ENCODE measurements around the gene DCAF8. TPM values are rescaled to one million over a fixed set of nuclear protein-coding genes. Genes with fewer than 3 reads are reported as not detected.

The DCAF8 gene
- total RNA-seq, 1 donor from 2014 or later, result 109 TPM

- no peak for DNase-seq (ENCODE audit: low spot score)
Observed at GRCh38 chr1:160171354-160171753, 91.0 kb downstream of the DCAF8 start.

- no peak for DNase-seq (ENCODE audit: low spot score)
Observed at GRCh38 chr1:160169553-160170399, 92.6 kb downstream of the DCAF8 start.

GRCh38 chr1:160168609-160169369, 93.6 kb downstream of the DCAF8 start:
- DNase-seq (ENCODE audit: low spot score), result peak; percentile 42

- DNase-seq (ENCODE audit: low spot score), result no peak
Observed at GRCh38 chr1:160168016-160168415, 94.3 kb downstream of the DCAF8 start.

GRCh38 chr1:160167580-160167979, 94.8 kb downstream of the DCAF8 start:
- DNase-seq (ENCODE audit: low spot score), result no peak

GRCh38 chr1:160167056-160167455, 95.3 kb downstream of the DCAF8 start:
- DNase-seq (ENCODE audit: low spot score), result no peak

- no peak for DNase-seq (ENCODE audit: low spot score)
Observed at GRCh38 chr1:160166166-160166868, 96.0 kb downstream of the DCAF8 start.

Other genes starting within 250 kb of the DCAF8 start
- 7.9 TPM for gene PIGM, start 230.6 kb downstream of the DCAF8 start, total RNA-seq (ENCODE audit: insufficient read depth, low replicate concordance)
- gene KCNJ10, start 192.4 kb downstream of the DCAF8 start, total RNA-seq (ENCODE audit: insufficient read depth, low replicate concordance), result 4.6 TPM
- gene KCNJ9, start 181.0 kb downstream of the DCAF8 start, total RNA-seq (ENCODE audit: insufficient read depth, low replicate concordance), result not detected
- 8.2 TPM for gene IGSF8, start 163.9 kb downstream of the DCAF8 start, total RNA-seq (ENCODE audit: insufficient read depth, low replicate concordance)
- gene ATP1A2, start 146.8 kb downstream of the DCAF8 start, total RNA-seq (ENCODE audit: insufficient read depth, low replicate concordance), result 11.1 TPM
- 0.96 TPM for gene ATP1A4, start 110.9 kb downstream of the DCAF8 start, total RNA-seq (ENCODE audit: insufficient read depth, low replicate concordance)
- gene CASQ1, start 72.0 kb downstream of the DCAF8 start, total RNA-seq (ENCODE audit: insufficient read depth, low replicate concordance), result not detected
- 55.6 TPM for gene PEA15, start 57.2 kb downstream of the DCAF8 start, total RNA-seq (ENCODE audit: insufficient read depth, low replicate concordance)
- 31.8 TPM for gene PEX19, start 22.6 kb upstream of the DCAF8 start, total RNA-seq (ENCODE audit: insufficient read depth, low replicate concordance)
- 150 TPM for gene COPA, start 80.7 kb upstream of the DCAF8 start, total RNA-seq (ENCODE audit: insufficient read depth, low replicate concordance)
- 41.2 TPM for gene NCSTN, start 80.8 kb upstream of the DCAF8 start, total RNA-seq (ENCODE audit: insufficient read depth, low replicate concordance)
- gene NHLH1, start 104.5 kb upstream of the DCAF8 start, total RNA-seq (ENCODE audit: insufficient read depth, low replicate concordance), result 2.6 TPM
- gene VANGL2, start 138.0 kb upstream of the DCAF8 start, total RNA-seq (ENCODE audit: insufficient read depth, low replicate concordance), result 1.9 TPM